Thymus (tissue), 11 donors: ENCODE measurements around the gene PRKG1. TPM values are rescaled to one million over a fixed set of nuclear protein-coding genes. Genes with fewer than 3 reads are reported as not detected.
"Not testable (repeated sequence)": the region's sequence is repeated elsewhere in the genome, so short reads cannot be mapped to it uniquely, and the experiment has no call there.

Experiments used
- DNase-seq, 9 donors: peaks; one replicate each; pipeline ENCODE4 v3.0.0-alpha.2; 2013; ENCODE audit warnings: low spot score in 9 of 9, low read depth in 6 of 9, missing footprints in 1 of 9
- H3K27ac ChIP-seq, 2 donors: one replicate each; pipeline ENCODE4 v1.5.1; 2013; ENCODE audit warnings: control low read depth in 1 of 2, low read depth in 1 of 2, low read length in 1 of 2, mild to moderate bottlenecking in 1 of 2, moderate library complexity in 1 of 2
- H3K27me3 ChIP-seq, 2 donors: one replicate each; pipeline ENCODE4 v1.5.1; 2013; ENCODE audit warnings: low read length in 1 of 2; ENCODE audit not compliant: control insufficient read depth in 2 of 2, insufficient read depth in 1 of 2
- H3K36me3 ChIP-seq, 2 donors: one replicate each; pipeline ENCODE4 v1.5.1; 2013; ENCODE audit warnings: low read length in 1 of 2, mild to moderate bottlenecking in 1 of 2, moderate library complexity in 1 of 2; ENCODE audit not compliant: control insufficient read depth in 2 of 2, insufficient read depth in 2 of 2
- H3K4me1 ChIP-seq, 2 donors: one replicate each; pipeline ENCODE4 v1.5.1; 2013; ENCODE audit warnings: low read length in 2 of 2; ENCODE audit not compliant: control insufficient read depth in 2 of 2, insufficient read depth in 2 of 2
- H3K4me3 ChIP-seq, 2 donors: one replicate each; pipeline ENCODE4 v1.5.1; 2013; ENCODE audit warnings: low read length in 2 of 2, control low read depth in 1 of 2, mild to moderate bottlenecking in 1 of 2
- H3K9me3 ChIP-seq, 2 donors: one replicate each; pipeline ENCODE4 v1.5.1; 2013; ENCODE audit warnings: low read length in 1 of 2, mild to moderate bottlenecking in 1 of 2; ENCODE audit not compliant: control insufficient read depth in 2 of 2, insufficient read depth in 1 of 2
- WGBS: extraction: QIAGEN DNeasy Blood & Tissue Kit; methylation state at CpG from one replicate; pipeline ENCODE4 v1.1.7; 2013; 5-methylcytosine and 5-hydroxymethylcytosine counted together
- polyA plus RNA-seq: library from polyadenylated mRNA; stranded (reverse); fragments of 200-250 nt; gene quantifications from one replicate; pipeline ENCODE4 v1.2.3, GENCODE V29; 2013
- total RNA-seq: library from RNA; stranded (reverse); fragments of 120-200 nt; gene quantifications from one replicate; pipeline ENCODE4 v1.2.4, GENCODE V29; 2013
- donor health status: healthy.

PRKG1 gene
- total and polyA plus RNA-seq, 2 donors, result 2.5 to 7.4 TPM

DNA sequence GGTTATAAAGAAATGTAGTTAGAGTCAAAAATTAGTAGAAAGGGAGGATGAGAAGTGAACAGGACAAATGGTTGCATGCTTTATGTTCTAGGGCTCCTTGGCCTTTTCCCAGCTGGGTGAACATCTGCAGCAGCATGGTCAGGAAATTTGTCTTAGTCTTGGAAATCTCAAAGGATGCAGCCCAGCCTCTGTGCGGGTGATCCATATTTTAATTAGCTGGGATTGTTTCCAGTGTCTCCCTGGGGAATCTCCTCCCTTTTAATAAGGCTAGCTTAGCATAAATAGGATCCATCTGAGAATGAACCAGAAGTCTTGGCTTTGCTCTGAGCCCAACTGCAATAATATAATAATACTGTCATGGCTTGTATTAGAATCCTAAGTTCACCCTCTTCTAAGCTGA is 198.3 kb downstream of the PRKG1 start:
- no peak for DNase-seq
- H3K27ac ChIP-seq, result no peak overlapping the region
- no peaks in the 10 kb centered on the region for H3K36me3 ChIP-seq
- H3K4me1 ChIP-seq, result no peaks in the 10 kb centered on the region
- no peaks in the 10 kb centered on the region for H3K9me3 ChIP-seq
- WGBS, result 95% methylated on average over 1 of the region's 1 CpG
- H3K27me3 ChIP-seq, result no peaks in the 10 kb centered on the region
- H3K4me3 ChIP-seq, result no peak overlapping the region

GRCh38 chr10:51273574-51273973 is 199.3 kb downstream of the PRKG1 start:
- H3K9me3 ChIP-seq, result no peaks in the 10 kb centered on the region
- H3K4me1 ChIP-seq, result no peaks in the 10 kb centered on the region
- no peak overlapping the region for H3K4me3 ChIP-seq
- H3K36me3 ChIP-seq, result no peaks in the 10 kb centered on the region
- no peaks in the 10 kb centered on the region for H3K27me3 ChIP-seq
- no peak overlapping the region for H3K27ac ChIP-seq
- WGBS, result 16% methylated on average over 5 of the region's 5 CpGs
- DNase-seq, result peak in 1 of 9 donors; percentile 5

- H3K27me3 ChIP-seq, result not testable (repeated sequence)
- WGBS, result 97% methylated on average over 6 of the region's 6 CpGs
Observed at GRCh38 chr10:51276097-51276496, 201.8 kb downstream of the PRKG1 start.

DNA sequence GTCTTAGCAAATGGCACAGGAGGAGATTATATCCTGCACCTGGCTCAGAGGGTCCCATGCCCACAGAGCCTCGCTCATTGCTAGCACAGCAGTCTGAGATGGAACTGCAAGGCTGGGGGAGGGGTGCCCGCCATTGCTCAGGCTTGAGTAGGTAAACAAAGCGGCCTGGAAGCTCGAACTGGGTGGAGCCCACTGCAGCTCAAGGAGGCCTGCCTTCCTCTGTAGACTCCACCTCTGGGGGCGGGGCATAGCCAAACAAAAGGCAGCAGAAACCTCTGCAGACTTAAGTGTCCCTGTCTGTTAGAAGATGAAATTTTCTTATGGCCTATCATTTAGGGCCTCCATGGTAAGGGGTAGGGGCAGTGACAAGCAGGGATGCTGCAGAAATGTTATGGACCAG is 207.1 kb downstream of the PRKG1 start:
- H3K36me3 ChIP-seq, H3K4me1 ChIP-seq, H3K9me3 ChIP-seq, H3K27ac ChIP-seq, DNase-seq, H3K27me3 ChIP-seq, H3K4me3 ChIP-seq: not testable (repeated sequence)
- WGBS, result 93% methylated on average over 5 of the region's 5 CpGs

More at GRCh38 chr10:51276097-51276496, 201.8 kb downstream of the PRKG1 start:
- DNase-seq, H3K4me3 ChIP-seq, H3K4me1 ChIP-seq, H3K27ac ChIP-seq, H3K36me3 ChIP-seq, H3K9me3 ChIP-seq: not testable (repeated sequence)

- H3K36me3 ChIP-seq, result no peaks in the 10 kb centered on the region
- no peaks in the 10 kb centered on the region for H3K9me3 ChIP-seq
- no peaks in the 10 kb centered on the region for H3K27me3 ChIP-seq
- H3K4me1 ChIP-seq, result no peaks in the 10 kb centered on the region
- 95% methylated on average over 3 of the region's 3 CpGs for WGBS
- H3K27ac ChIP-seq, result no peak overlapping the region
- H3K4me3 ChIP-seq, result no peak overlapping the region
- DNase-seq, result no peak
Observed at GRCh38 chr10:51285601-51286000, 211.3 kb downstream of the PRKG1 start.

- Histone ChIP-seq H3K4me3 (no peak overlapping the region), H3K27ac (no peak overlapping the region), H3K27me3 (no peaks in the 10 kb centered on the region), H3K36me3 (no peaks in the 10 kb centered on the region), H3K4me1 (no peaks in the 10 kb centered on the region), H3K9me3 (no peaks in the 10 kb centered on the region)
- no peak for DNase-seq
Observed at GRCh38 chr10:51288511-51288910, 214.2 kb downstream of the PRKG1 start.

DNA sequence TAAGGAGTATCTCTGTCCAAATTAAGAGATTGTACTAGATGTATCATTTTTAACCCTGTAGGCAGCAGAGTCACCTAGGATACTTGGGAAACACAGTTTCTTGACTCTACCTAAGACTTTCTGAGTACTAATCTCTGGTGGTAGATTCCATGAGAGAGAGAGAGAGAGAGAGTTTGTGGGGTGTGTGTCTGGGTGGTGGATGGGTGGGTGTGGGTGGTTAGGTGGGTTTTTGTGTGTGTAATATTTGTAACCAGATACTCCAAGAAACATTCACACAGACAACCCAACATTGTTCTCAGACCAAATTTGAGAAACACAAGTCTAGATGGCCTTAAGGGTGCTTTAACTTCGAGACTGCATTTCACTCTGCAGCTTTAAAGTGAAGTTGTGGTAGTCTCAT is 215.2 kb downstream of the PRKG1 start:
- WGBS, result 90% methylated on average over 1 of the region's 1 CpG
- Histone ChIP-seq H3K4me1 (no peaks in the 10 kb centered on the region), H3K27ac (no peak overlapping the region), H3K36me3 (no peaks in the 10 kb centered on the region), H3K27me3 (no peaks in the 10 kb centered on the region), H3K4me3 (no peak overlapping the region), H3K9me3 (no peaks in the 10 kb centered on the region)
- DNase-seq, result no peak

DNA sequence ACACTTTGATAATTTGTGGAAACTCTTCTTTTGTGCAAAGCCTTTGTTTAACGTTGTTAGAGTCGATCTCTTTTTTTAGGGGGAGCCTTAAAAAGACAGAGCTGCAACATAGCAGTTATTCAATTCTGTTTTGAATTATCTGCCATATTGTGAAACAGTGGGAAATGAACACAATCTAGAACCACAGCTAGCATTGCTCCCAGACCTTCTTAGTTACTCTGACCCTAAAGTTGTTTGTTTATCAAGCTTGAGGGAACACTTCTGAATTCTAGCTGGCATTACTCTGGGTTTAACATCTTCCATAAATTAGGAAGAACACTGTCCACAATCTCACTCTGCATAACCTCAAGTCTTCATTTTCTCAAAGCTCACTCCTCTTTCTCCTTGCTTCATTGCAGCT is 217.7 kb downstream of the PRKG1 start:
- no peak overlapping the region for H3K4me3 ChIP-seq
- H3K27ac ChIP-seq, result no peak overlapping the region
- no peak for DNase-seq
- WGBS, result 96% methylated on average over 2 of the region's 2 CpGs
- no peaks in the 10 kb centered on the region for H3K9me3 ChIP-seq
- no peaks in the 10 kb centered on the region for H3K27me3 ChIP-seq
- no peaks in the 10 kb centered on the region for H3K4me1 ChIP-seq
- no peaks in the 10 kb centered on the region for H3K36me3 ChIP-seq

DNA sequence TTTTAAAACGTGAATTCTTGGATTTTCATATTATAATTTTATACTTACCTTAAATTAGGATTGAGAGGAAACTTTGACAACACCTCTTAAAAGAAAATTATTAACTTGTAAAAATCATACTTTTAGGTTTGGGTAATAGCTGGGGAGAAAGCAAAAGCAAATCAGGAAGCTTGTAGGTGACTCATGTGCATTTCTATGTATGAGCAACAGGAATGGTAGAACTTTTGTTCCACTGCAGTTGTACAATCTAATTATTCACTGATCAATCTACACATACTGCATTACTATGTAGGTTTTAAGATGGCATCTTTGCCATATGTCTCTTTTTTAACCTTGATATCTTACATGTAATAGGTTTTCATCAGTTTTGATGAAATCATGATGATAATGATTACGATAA is 223.2 kb downstream of the PRKG1 start:
- Histone ChIP-seq H3K4me3 (no peak overlapping the region), H3K27me3 (no peaks in the 10 kb centered on the region), H3K4me1 (no peaks in the 10 kb centered on the region), H3K36me3 (no peaks in the 10 kb centered on the region), H3K27ac (no peak overlapping the region), H3K9me3 (no peaks in the 10 kb centered on the region)
- WGBS, result 97% methylated on average over 2 of the region's 2 CpGs
- no peak for DNase-seq
